Effector memory CD8-positive, alpha-beta T cell (primary cell): Measurements from ENCODE around the gene DISC1.
"Not testable (repeated sequence)": the region's sequence is repeated elsewhere in the genome, so short reads cannot be mapped to it uniquely, and the experiment has no call there.

Experiments used
- ATAC-seq: fragments of 150-1000 bp; cut with Tn5 transposase; replicated peaks from 2 replicates; pipeline ENCODE4 v1.10.0; 2021; ENCODE audit warnings: mild to moderate bottlenecking, moderate library complexity
- DNase-seq, 3 experiments: peaks; one replicate each; pipeline ENCODE4 v3.0.0; 2021
- H3K27ac Mint-ChIP-seq, 2 donors: one replicate each; pipeline ENCODE4 v1.8.0; 2022; ENCODE audit warnings: mild to moderate bottlenecking in 2 of 2, mixed read lengths in 2 of 2, moderate library complexity in 2 of 2
- H3K27me3 Mint-ChIP-seq, 2 donors: one replicate each; pipeline ENCODE4 v1.8.0; 2022; ENCODE audit warnings: mixed read lengths in 2 of 2
- H3K36me3 Mint-ChIP-seq: one replicate; pipeline ENCODE4 v1.8.0; 2022; ENCODE audit warnings: mild to moderate bottlenecking, moderate library complexity, mixed read lengths; ENCODE audit not compliant: insufficient read depth
- H3K4me1 Mint-ChIP-seq, 2 donors: one replicate each; pipeline ENCODE4 v1.8.0; 2022; ENCODE audit warnings: low read depth in 2 of 2, mixed read lengths in 2 of 2
- H3K4me3 Mint-ChIP-seq, 2 donors: one replicate each; pipeline ENCODE4 v1.8.0; 2022; ENCODE audit warnings: mild to moderate bottlenecking in 2 of 2, mixed read lengths in 2 of 2, moderate library complexity in 2 of 2
- H3K9me3 Mint-ChIP-seq, 2 donors: one replicate each; pipeline ENCODE4 v1.8.0; 2022; ENCODE audit warnings: mixed read lengths in 2 of 2

DISC1 gene

DNA sequence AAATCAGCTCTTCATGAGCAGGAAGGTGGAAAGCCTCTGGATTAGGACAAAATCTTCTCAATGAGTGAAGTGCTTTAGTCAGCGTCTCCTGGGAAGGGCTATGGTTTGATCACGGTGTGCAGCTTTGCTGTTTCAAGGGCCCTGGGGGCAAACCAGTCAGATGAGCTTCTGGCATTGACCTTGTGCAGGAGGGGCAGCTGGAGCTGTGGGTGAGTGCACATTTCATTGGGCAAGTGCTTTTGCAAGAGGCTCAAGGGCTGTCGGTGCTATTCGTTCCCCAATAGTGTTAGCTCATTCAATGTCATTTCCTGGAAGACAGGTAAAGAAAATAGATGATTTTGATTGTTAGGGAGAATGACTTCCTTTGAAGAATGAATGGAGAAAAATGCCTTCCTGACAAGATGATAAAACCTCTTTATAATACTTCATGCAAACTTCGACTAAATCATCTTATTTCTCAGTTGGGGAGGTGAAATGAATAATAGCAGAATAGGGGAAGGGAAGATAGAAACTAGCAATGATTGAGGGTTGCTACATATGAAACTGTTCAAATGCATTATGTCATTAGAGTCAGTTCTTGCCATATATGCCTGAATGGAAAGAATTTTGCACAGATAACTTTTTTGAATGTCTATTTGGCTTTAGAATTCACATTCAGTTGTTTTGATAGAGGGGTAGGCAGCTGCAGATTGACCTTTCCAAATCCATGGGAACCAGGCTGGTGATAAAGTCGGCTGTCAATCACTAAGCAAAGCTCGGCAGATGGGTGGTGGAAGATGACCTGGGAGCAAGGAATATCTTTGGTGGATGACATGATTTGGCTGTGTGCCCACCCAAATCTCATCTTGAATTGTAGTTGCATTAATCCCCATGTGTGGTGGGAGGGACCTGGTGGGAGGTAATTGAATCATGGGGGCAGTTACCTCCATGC is 12.9 kb upstream of the DISC1 start:
- Mint-ChIP-seq H3K4me3 (peak overlapping the region; percentile 74 to 83), H3K27ac (peak overlapping the region in 1 of 2 donors; percentile 91), H3K4me1 (peaks cover 45 to 50% of the 10 kb centered on the region in 2 donors), H3K27me3 (peaks cover 7 to 10% of the 10 kb centered on the region in 2 donors), H3K9me3 (no peaks in the 10 kb centered on the region), H3K36me3 (peaks cover 7% of the 10 kb centered on the region)
- no peak for ATAC-seq
- DNase-seq: no peak

DNA sequence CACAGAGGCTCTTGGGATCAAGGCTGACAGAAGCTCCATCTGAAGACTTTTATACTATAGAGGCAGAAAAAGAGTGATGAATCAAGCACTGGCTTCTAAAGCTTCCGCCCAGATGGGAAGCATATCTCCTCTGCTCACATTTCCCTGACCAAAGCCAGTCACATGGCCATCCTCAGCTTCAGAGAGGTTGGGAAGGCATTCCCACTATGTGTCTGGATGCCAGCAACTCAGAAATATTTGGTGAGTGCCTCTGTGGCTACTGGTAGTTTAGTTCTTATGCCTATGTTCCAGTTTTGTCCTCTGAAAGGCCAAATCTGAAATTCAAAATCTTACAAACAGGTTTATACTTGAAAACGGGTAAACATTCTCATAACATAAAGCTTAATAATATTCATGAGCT is 9.9 kb upstream of the DISC1 start:
- H3K4me1 Mint-ChIP-seq: peaks cover 32 to 38% of the 10 kb centered on the region in 2 donors
- no peak overlapping the region for H3K27ac Mint-ChIP-seq

DNA sequence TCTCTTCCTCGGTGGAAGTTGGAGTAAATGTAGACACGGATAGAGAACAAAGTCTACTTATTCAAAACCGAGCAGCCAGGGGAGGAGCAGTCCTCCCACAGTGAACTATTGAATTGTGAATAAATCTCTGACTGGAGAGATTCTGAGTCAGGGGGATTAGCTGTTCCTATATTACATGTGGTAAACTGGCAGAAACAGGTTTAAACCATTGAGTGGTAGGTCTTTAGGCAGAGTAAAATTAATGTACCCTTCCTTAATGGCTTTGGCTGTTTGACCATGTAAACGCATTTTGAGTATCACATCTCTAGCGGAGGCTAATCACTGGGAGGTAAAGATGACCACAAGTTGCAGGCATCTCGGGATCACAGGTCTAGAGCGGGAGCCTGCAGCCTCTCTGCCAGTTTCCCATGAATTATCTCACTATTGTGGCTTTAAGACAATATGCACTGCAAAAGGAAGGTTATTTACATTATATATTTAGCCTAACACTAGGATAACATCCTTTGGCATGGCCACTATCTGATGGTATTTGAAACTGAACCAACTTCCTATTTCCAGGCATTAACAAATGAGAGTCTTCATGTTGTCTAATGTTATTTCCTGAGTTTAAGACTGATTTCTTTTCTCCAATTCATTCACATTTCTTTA is 7.9 kb upstream of the DISC1 start:
- ATAC-seq: no peak
- H3K36me3 Mint-ChIP-seq: peaks cover 3% of the 10 kb centered on the region
- DNase-seq: no peak
- peaks cover 28 to 37% of the 10 kb centered on the region in 2 donors for H3K27me3 Mint-ChIP-seq
- no peak overlapping the region for H3K4me3 Mint-ChIP-seq
- no peaks in the 10 kb centered on the region for H3K9me3 Mint-ChIP-seq
- peaks cover 12 to 17% of the 10 kb centered on the region in 2 donors for H3K4me1 Mint-ChIP-seq
- no peak overlapping the region for H3K27ac Mint-ChIP-seq

More for the DNA sequence above, 9.9 kb upstream of the DISC1 start:
- H3K9me3 Mint-ChIP-seq: no peaks in the 10 kb centered on the region
- ATAC-seq (no peak), DNase-seq (no peak)
- no peak overlapping the region for H3K4me3 Mint-ChIP-seq
- peaks cover 23 to 27% of the 10 kb centered on the region in 2 donors for H3K27me3 Mint-ChIP-seq
- peaks cover 7% of the 10 kb centered on the region for H3K36me3 Mint-ChIP-seq

DNA sequence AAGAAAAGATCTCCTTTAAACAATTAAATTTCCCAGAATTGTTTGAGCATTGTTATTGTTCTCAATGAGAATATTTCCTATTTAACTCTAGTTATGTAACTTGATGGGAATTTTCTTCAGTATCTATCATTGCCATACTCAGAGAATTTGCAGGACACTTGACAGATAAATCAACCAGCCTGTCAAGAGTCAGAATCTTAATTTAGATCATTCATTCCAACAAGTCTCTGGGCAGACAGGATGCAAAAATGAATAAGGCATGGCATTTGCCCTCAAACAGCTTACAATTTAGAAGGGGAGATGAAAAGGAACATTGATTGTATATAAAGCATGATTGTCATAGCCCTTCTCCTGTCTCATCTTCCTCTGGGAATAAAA is 7.3 kb upstream of the DISC1 start:
- Mint-ChIP-seq H3K4me3 (no peak overlapping the region), H3K27ac (no peak overlapping the region), H3K36me3 (no peaks in the 10 kb centered on the region), H3K9me3 (no peaks in the 10 kb centered on the region), H3K4me1 (peaks cover 8 to 12% of the 10 kb centered on the region in 2 donors), H3K27me3 (peaks cover 28 to 38% of the 10 kb centered on the region in 2 donors)
- DNase-seq (no peak), ATAC-seq (no peak)

DNA sequence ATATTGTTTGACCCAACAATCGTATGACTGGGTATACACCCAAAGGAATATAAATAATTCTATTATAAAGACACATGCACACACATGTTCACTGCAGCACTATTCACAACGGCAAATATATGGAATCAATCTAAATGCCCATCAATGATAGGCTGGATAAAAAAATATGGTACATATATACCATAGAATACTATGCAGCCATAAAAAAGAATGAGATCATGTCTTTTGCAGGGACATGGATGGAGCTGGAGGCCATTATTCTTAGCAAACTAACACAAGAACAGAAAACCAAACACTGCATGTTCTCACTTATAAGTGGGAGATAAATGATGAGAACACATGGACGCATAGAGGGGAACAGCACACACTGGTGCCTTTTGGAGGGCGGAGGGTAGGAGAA is 1.5 kb upstream of the DISC1 start:
- not testable (repeated sequence) for H3K27ac Mint-ChIP-seq, DNase-seq, ATAC-seq, H3K9me3 Mint-ChIP-seq
- Mint-ChIP-seq H3K4me1 (peaks cover 12 to 15% of the 10 kb centered on the region in 2 donors), H3K27me3 (peaks cover 17 to 31% of the 10 kb centered on the region in 2 donors), H3K36me3 (peaks cover 10% of the 10 kb centered on the region), H3K4me3 (peak overlapping the region in 1 of 2 donors; percentile 51)

DNA sequence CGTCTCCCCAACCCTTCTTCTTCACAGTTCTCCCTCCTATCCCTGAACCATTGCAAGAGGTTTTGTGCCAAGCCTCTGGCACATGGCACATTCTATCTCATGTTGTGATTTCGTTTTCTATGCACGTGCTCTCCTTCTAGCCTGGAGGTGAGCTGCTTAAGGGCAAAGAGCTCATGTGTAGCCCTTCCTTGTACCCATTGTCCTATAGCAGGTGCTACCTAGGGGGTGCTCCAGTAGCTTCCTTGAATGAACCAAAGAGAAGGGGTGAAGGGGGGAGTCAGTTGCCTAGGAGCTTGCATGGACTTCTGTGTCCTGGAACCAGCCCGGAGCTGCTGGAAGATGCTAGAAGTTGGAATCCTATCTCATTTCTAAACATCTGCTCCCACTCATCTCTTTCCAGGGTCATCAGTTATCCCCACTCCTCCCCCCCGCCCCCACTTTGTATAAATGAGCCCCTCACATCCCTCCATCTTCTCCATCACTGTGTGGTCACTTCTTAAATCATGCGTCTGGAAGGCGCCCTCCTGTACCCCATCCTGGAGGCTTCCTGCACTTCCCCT is 535 bp upstream of the DISC1 start:
- H3K4me1 Mint-ChIP-seq: peaks cover 12 to 15% of the 10 kb centered on the region in 2 donors

DNA sequence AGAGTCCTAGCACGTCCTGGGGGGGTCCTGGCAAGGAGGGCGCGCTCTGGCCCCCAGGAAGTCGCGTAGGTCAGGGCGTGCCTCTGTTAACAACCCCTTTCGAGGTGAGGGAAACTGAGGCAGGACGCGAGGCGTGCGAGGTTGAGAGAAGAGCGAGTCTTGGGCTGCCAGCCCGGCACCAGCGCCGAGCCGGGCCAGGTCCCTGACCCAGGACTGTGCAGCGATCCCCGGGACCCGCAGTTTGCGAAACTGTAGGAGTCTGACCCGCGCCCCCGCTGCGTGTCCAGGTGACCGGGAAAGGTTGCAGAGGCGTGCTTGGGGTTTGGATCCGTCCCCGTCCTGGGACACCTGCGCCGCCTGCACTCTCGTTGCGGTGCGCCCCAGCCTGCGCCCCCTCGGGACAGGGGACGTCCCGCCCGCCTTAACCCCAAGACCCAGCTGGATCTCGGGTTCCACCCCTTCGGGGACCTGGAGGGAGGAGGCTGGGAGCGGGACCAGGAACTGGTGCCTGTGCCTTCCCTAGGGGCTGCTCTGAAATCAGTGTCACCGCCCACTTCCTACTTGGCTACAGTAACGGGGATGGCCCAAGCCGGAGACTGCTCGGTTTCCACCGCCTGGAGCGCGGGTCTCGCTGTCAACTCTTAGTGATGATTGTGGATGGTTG is 493 bp downstream of the DISC1 start:
- Mint-ChIP-seq H3K27ac (peak overlapping the region; percentile 83 to 88), H3K4me3 (peak overlapping the region; percentile 88 to 96), H3K36me3 (peaks cover 10% of the 10 kb centered on the region), H3K27me3 (peaks cover 0 to 15% of the 10 kb centered on the region in 2 donors), H3K4me1 (peaks cover 12 to 15% of the 10 kb centered on the region in 2 donors), H3K9me3 (no peaks in the 10 kb centered on the region)
- DNase-seq: peak; percentile 16 to 33 (median 22)
- peak; percentile 58 for ATAC-seq

More for the DNA sequence above, 535 bp upstream of the DISC1 start:
- H3K36me3 Mint-ChIP-seq: peaks cover 10% of the 10 kb centered on the region
- ATAC-seq: no peak
- no peaks in the 10 kb centered on the region for H3K9me3 Mint-ChIP-seq
- H3K27me3 Mint-ChIP-seq: peaks cover 7 to 21% of the 10 kb centered on the region in 2 donors
- peak overlapping the region; percentile 83 to 88 for H3K27ac Mint-ChIP-seq
- peak overlapping the region; percentile 88 to 96 for H3K4me3 Mint-ChIP-seq
- no peak for DNase-seq

DNA sequence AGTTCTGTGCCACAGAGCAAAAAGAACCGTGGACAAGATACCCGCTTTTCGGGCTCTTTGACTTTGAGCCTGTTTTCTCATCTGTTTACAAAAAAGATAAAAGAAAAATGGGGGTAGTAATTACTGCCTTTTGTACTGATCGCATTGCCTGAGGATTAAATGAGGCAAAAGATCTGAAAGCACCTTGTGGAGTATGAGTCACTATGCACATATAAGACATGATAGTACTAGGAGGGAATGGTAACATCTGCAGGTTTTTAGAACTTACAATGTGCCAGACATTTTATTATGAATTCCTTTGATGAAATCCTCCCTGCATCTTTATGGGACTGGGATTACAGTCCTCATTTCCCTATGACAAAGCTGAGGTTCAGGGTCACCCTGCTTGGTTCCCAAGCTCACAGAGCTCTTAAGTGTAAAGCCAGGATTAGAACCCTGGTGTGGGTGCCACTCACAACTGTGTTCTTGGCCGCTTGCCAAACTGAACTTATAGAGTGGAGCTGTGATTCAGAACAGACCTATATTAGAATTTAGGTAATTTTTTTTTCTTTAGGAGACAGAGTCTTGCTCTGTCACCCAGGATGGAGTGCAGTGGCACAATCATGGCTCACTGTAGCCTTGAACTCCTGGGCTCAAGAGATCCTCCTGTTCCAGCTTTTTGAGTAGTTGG is 1.8 kb downstream of the DISC1 start:
- peak; percentile 8 for ATAC-seq
- Mint-ChIP-seq H3K4me3 (peak overlapping the region; percentile 88 to 96), H3K9me3 (no peaks in the 10 kb centered on the region), H3K27me3 (peaks cover 0 to 4% of the 10 kb centered on the region in 2 donors), H3K36me3 (peaks cover 10% of the 10 kb centered on the region), H3K4me1 (peaks cover 12 to 15% of the 10 kb centered on the region in 2 donors), H3K27ac (peak overlapping the region in 1 of 2 donors; percentile 83)
- peak in 1 of 3 experiments; percentile 8 for DNase-seq

DNA sequence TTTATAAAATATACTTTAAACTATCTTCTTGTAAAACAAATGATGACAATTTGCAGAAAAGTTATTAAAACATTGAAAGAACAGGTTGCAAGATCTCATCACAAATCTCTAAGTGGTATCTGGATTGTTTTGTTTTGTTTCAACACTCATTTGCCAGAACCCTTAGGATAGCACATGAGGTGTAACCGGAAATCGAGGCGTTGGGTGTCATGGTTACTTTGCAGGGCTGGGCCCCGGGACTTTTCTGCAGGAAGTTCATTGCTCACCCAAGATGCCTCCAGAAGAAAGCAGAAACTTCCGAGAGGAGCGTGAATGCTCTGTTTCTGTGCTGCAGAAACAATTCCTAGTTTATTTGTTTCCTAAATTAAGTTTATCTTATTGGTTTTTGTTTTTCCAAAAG is 2.5 kb downstream of the DISC1 start:
- H3K4me1 Mint-ChIP-seq: peaks cover 12 to 15% of the 10 kb centered on the region in 2 donors
- DNase-seq (no peak), ATAC-seq (no peak)
- H3K4me3 Mint-ChIP-seq: no peak overlapping the region
- no peaks in the 10 kb centered on the region for H3K27me3 Mint-ChIP-seq
- H3K36me3 Mint-ChIP-seq: peaks cover 10% of the 10 kb centered on the region
- no peaks in the 10 kb centered on the region for H3K9me3 Mint-ChIP-seq
- peak overlapping the region in 1 of 2 donors; percentile 23 for H3K27ac Mint-ChIP-seq

DNA sequence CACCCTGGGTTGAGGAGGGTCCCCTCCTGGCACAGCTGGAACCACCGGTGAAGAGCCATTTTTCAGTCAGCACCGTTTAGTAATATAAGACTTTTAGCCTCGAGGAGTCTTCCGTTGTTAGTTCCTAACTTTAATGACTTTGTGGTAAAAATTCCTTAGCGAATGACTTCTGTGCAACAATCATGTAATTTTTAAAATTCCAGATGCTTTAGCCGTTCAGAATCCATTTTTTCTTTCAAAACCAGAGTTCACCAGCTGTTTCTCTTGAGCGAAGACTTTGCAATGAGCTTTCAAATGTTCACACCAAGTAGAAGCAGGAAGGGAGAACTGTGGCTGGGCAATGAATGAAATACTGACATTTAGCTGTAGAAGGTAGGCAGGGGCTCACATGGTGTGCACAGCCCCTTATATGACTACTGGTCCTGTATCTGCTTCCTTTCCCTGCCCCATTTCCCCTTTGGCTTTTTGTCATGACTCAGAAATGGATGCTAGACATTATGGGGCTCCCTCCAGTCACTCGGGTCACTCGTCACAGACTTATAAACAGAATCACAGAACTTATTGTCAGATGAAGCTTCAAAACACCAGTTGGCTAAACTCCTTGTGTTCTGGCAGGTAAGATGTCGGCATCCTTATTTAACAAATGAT is 4.1 kb downstream of the DISC1 start:
- H3K4me1 Mint-ChIP-seq: peaks cover 12 to 15% of the 10 kb centered on the region in 2 donors
- no peaks in the 10 kb centered on the region for H3K9me3 Mint-ChIP-seq
- H3K27ac Mint-ChIP-seq: no peak overlapping the region
- DNase-seq: no peak
- no peak for ATAC-seq
- H3K4me3 Mint-ChIP-seq: no peak overlapping the region
- H3K27me3 Mint-ChIP-seq: no peaks in the 10 kb centered on the region
- peaks cover 13% of the 10 kb centered on the region for H3K36me3 Mint-ChIP-seq

DNA sequence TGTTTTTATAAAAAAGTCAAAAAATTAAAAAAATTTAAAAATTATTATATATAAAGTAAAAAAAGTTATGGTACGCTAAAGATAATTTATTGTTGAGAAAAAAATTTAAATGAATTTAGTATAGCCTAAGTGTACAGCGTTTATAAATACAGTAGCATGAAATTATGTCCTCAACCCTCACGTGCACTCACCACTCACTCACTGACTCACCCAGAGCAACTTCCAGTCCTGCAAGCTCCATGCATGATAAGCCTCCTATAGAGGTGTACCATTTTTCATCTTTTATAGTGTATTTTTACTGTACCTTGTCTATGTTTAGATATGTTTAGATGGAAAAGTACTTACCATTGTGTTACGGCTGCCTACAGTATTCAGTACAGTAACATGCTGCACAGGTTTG is 5.1 kb downstream of the DISC1 start:
- H3K9me3 Mint-ChIP-seq: no peaks in the 10 kb centered on the region
- no peak overlapping the region for H3K4me3 Mint-ChIP-seq
- H3K27ac Mint-ChIP-seq: no peak overlapping the region
- H3K4me1 Mint-ChIP-seq: peaks cover 5 to 10% of the 10 kb centered on the region in 2 donors
- no peak for ATAC-seq
- no peak for DNase-seq
- H3K27me3 Mint-ChIP-seq: no peaks in the 10 kb centered on the region
- H3K36me3 Mint-ChIP-seq: peaks cover 9% of the 10 kb centered on the region

DNA sequence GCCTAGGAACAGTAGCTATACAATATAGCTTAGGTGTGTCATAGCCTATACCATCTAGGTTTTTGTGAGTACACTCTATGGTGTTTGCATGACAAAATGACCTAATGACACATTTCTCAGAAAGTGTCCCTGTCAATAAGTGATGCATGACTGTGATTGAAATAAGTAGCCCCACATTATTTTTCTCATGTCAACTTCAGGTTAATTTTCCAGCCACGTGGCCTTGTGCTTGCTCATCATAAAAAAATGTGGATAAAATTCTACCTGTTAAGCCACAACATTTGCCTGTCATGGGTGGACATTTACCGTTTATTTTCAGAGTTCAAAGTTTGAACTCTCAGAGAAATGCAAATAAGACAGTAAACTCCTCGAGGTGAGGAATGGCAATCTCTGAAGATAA is 5.5 kb downstream of the DISC1 start:
- no peaks in the 10 kb centered on the region for H3K9me3 Mint-ChIP-seq
- DNase-seq: no peak
- no peak overlapping the region for H3K4me3 Mint-ChIP-seq
- H3K27ac Mint-ChIP-seq: no peak overlapping the region
- H3K27me3 Mint-ChIP-seq: no peaks in the 10 kb centered on the region
- H3K36me3 Mint-ChIP-seq: peaks cover 9% of the 10 kb centered on the region
- H3K4me1 Mint-ChIP-seq: peaks cover 5 to 10% of the 10 kb centered on the region in 2 donors
- no peak for ATAC-seq
